SK-N-SH treated with all-trans-retinoic acid at 6 μM for 48 hours (cell line): ENCODE data around the gene KLF5.

Source experiments
- ISL1 ChIP-seq: fragments of 250-450 bp; sonication (Bioruptor Pico); IDR thresholded peaks from 2 replicates; pipeline ENCODE4 v2.1.2; 2022; ENCODE audit warnings: mild to moderate bottlenecking, moderate library complexity
- POU6F1 ChIP-seq: fragments of 250-450 bp; sonication (Bioruptor Pico); IDR thresholded peaks from 2 replicates; pipeline ENCODE4 v1.8.0; 2021; ENCODE audit warnings: low read depth, mild to moderate bottlenecking, moderate library complexity, borderline replicate concordance
- RARB ChIP-seq: fragments of 250-450 bp; sonication (Bioruptor Pico); IDR thresholded peaks from 2 replicates; pipeline ENCODE4 v1.8.0; 2021; ENCODE audit warnings: mild to moderate bottlenecking, moderate library complexity
- TOX ChIP-seq: fragments of 250-450 bp; sonication (Bioruptor Pico); IDR thresholded peaks from 2 replicates; pipeline ENCODE4 v1.8.0; 2021; ENCODE audit warnings: mild to moderate bottlenecking, moderate library complexity, borderline replicate concordance
- ZC3H10 ChIP-seq: fragments of 250-450 bp; sonication (Bioruptor Pico); IDR thresholded peaks from 2 replicates; pipeline ENCODE4 v1.5.1; 2021; ENCODE audit warnings: mild to moderate bottlenecking, moderate library complexity
- ZFP3 ChIP-seq: fragments of 250-450 bp; sonication (Bioruptor Pico); IDR thresholded peaks from 2 replicates; pipeline ENCODE4 v1.5.0; 2020; ENCODE audit warnings: mild to moderate bottlenecking, moderate library complexity
- ZFP30 ChIP-seq: fragments of 450-650 bp; formaldehyde crosslinking; IDR thresholded peaks from 2 replicates; pipeline ENCODE4 v1.5.0; 2022; ENCODE audit warnings: mild to moderate bottlenecking, moderate library complexity
- ZNF565 ChIP-seq: fragments of 450-650 bp; formaldehyde crosslinking; conservative IDR thresholded peaks from 2 replicates; pipeline ENCODE4 v1.5.0; 2020; ENCODE audit warnings: low read depth, mild to moderate bottlenecking, moderate library complexity
- ZNF70 ChIP-seq: fragments of 450-650 bp; formaldehyde crosslinking; IDR thresholded peaks from 2 replicates; pipeline ENCODE4 v1.5.0; 2020; ENCODE audit warnings: mild to moderate bottlenecking, moderate library complexity

GRCh38 chr13:73106513-73107178, 47.8 kb downstream of the KLF5 start:
- TF ChIP-seq POU6F1 (CRISPR knock-in tag) (no peak), ISL1 (no peak), ZC3H10 (no peak), RARB (CRISPR knock-in tag) (no peak), ZFP3 (no peak), ZNF565 (CRISPR knock-in tag) (no peak), TOX (no peak), ZNF70 (CRISPR knock-in tag) (no peak), ZFP30 (CRISPR knock-in tag) (no peak)
